NT2/D1 (cell line): ENCODE data around the gene INPP4B.

Experiments
- DNase-seq: peaks from one replicate; pipeline ENCODE4 v3.0.0-alpha.2; 2011; ENCODE audit warnings: low read depth, low spot score
- H3K27me3 ChIP-seq: 2 replicates; pipeline ENCODE4 v1.6.0; 2011; ENCODE audit warnings: mild to moderate bottlenecking; ENCODE audit not compliant: insufficient read length, insufficient read depth
- H3K36me3 ChIP-seq: 2 replicates; pipeline ENCODE4 v1.6.1; 2011; ENCODE audit warnings: mild to moderate bottlenecking, low read length, mixed read lengths; ENCODE audit not compliant: insufficient read depth, insufficient read length
- H3K4me1 ChIP-seq: 2 replicates; pipeline ENCODE4 v1.5.1; 2011; ENCODE audit not compliant: insufficient read depth, insufficient read length
- H3K4me3 ChIP-seq: 2 replicates; pipeline ENCODE4 v1.5.1; 2011; ENCODE audit warnings: low read depth; ENCODE audit not compliant: insufficient read length
- H3K9ac ChIP-seq: 2 replicates; pipeline ENCODE4 v1.6.0; 2011; ENCODE audit warnings: low read depth; ENCODE audit not compliant: insufficient read length
- H3K9me3 ChIP-seq: 2 replicates; pipeline ENCODE4 v1.5.1; 2011; ENCODE audit warnings: mild to moderate bottlenecking, low read length; ENCODE audit not compliant: insufficient read depth
- SUZ12 ChIP-seq: IDR thresholded peaks from 2 replicates; pipeline ENCODE4 v1.6.1; 2011; ENCODE audit not compliant: insufficient read length, insufficient read depth; ENCODE audit errors: extremely low read depth
- YY1 ChIP-seq: IDR thresholded peaks from 2 replicates; pipeline ENCODE4 v1.6.1; 2011; ENCODE audit not compliant: insufficient read length, insufficient read depth
- ZNF274 ChIP-seq: IDR thresholded peaks from 2 replicates; pipeline ENCODE4 v1.6.1; 2011; ENCODE audit warnings: mild to moderate bottlenecking, low read depth, low read length

Gene INPP4B

GRCh38 chr4:142443469-142443868 lies 402.6 kb downstream of the INPP4B start:
- DNase-seq = no peak

GRCh38 chr4:142440093-142440492 lies 406.0 kb downstream of the INPP4B start:
- H3K36me3 ChIP-seq = no peaks in the 10 kb centered on the region
- H3K4me1 ChIP-seq = peaks cover 2% of the 10 kb centered on the region
- no peaks in the 10 kb centered on the region for H3K27me3 ChIP-seq
- TF ChIP-seq ZNF274 (no peak), YY1 (no peak), SUZ12 (no peak)
- no peak overlapping the region for H3K4me3 ChIP-seq
- no peaks in the 10 kb centered on the region for H3K9me3 ChIP-seq
- no peak for DNase-seq
- no peak overlapping the region for H3K9ac ChIP-seq

More at GRCh38 chr4:142443469-142443868, 402.6 kb downstream of the INPP4B start:
- no peak overlapping the region for H3K4me3 ChIP-seq
- H3K36me3 ChIP-seq = no peaks in the 10 kb centered on the region
- no peaks in the 10 kb centered on the region for H3K4me1 ChIP-seq
- no peaks in the 10 kb centered on the region for H3K9me3 ChIP-seq
- no peak overlapping the region for H3K9ac ChIP-seq
- TF ChIP-seq SUZ12 = no peak
- no peak for TF ChIP-seq ZNF274
- TF ChIP-seq YY1 = no peak
- H3K27me3 ChIP-seq = no peaks in the 10 kb centered on the region

- Histone ChIP-seq H3K4me1 (peaks cover 2% of the 10 kb centered on the region), H3K36me3 (no peaks in the 10 kb centered on the region), H3K4me3 (no peak overlapping the region), H3K27me3 (no peaks in the 10 kb centered on the region), H3K9ac (no peak overlapping the region), H3K9me3 (no peaks in the 10 kb centered on the region)
- peak; percentile 60 for DNase-seq
- TF ChIP-seq ZNF274 (no peak), SUZ12 (no peak), YY1 (no peak)
These were observed 410.4 kb downstream of the INPP4B start for GRCh38 chr4:142435599-142436235.

GRCh38 chr4:142434519-142435224 lies 411.4 kb downstream of the INPP4B start:
- H3K9me3 ChIP-seq = no peaks in the 10 kb centered on the region
- TF ChIP-seq SUZ12 (no peak), YY1 (no peak), ZNF274 (no peak)
- DNase-seq = no peak
- H3K4me1 ChIP-seq = peaks cover 2% of the 10 kb centered on the region
- H3K4me3 ChIP-seq = no peak overlapping the region
- no peak overlapping the region for H3K9ac ChIP-seq
- no peaks in the 10 kb centered on the region for H3K27me3 ChIP-seq
- H3K36me3 ChIP-seq = no peaks in the 10 kb centered on the region

- no peak for DNase-seq
- Histone ChIP-seq H3K36me3 (no peaks in the 10 kb centered on the region), H3K9me3 (no peaks in the 10 kb centered on the region), H3K9ac (no peak overlapping the region), H3K4me3 (no peak overlapping the region), H3K27me3 (no peaks in the 10 kb centered on the region), H3K4me1 (no peaks in the 10 kb centered on the region)
- TF ChIP-seq YY1 (no peak), ZNF274 (no peak), SUZ12 (no peak)
These were observed 417.4 kb downstream of the INPP4B start for GRCh38 chr4:142428715-142429114.

- TF ChIP-seq ZNF274 = no peak
- TF ChIP-seq YY1 = no peak
- no peak for TF ChIP-seq SUZ12
- no peaks in the 10 kb centered on the region for H3K27me3 ChIP-seq
- no peaks in the 10 kb centered on the region for H3K4me1 ChIP-seq
- DNase-seq = peak; percentile 52
- H3K4me3 ChIP-seq = no peak overlapping the region
- H3K36me3 ChIP-seq = no peaks in the 10 kb centered on the region
- no peak overlapping the region for H3K9ac ChIP-seq
- no peaks in the 10 kb centered on the region for H3K9me3 ChIP-seq
These were observed 418.6 kb downstream of the INPP4B start for GRCh38 chr4:142427456-142427855.

- H3K36me3 ChIP-seq = no peaks in the 10 kb centered on the region
- TF ChIP-seq YY1 = no peak
These were observed 422.2 kb downstream of the INPP4B start for GRCh38 chr4:142423861-142424260.

More at GRCh38 chr4:142423861-142424260, 422.2 kb downstream of the INPP4B start:
- Histone ChIP-seq H3K4me1 (no peaks in the 10 kb centered on the region), H3K9ac (no peak overlapping the region), H3K27me3 (no peaks in the 10 kb centered on the region), H3K9me3 (no peaks in the 10 kb centered on the region), H3K4me3 (no peak overlapping the region)
- DNase-seq = no peak
